ENCODE results near the gene MX1.
A peak's percentile ranks its signal among the peaks of the same experiment; 100 is the strongest.
"Not testable (repeated sequence)": the region's sequence is repeated elsewhere in the genome, so short reads cannot be mapped to it uniquely, and the experiment has no call there.

The MX1 gene

GRCh38 chr21:41410361-41410760, 15.7 kb upstream of the MX1 start:
- no peak for DNase-seq

- DNase-seq = no peak
Observed at GRCh38 chr21:41410767-41411448, 15.1 kb upstream of the MX1 start.

- DNase-seq = no peak
Observed at GRCh38 chr21:41411449-41412089, 14.5 kb upstream of the MX1 start.

GRCh38 chr21:41417505-41417904, 8.5 kb upstream of the MX1 start:
- not testable (repeated sequence) for DNase-seq

- no peak for DNase-seq
Observed at GRCh38 chr21:41418393-41418792, 7.6 kb upstream of the MX1 start.

- DNase-seq = no peak
Observed at GRCh38 chr21:41418956-41419680, 6.9 kb upstream of the MX1 start.

- DNase-seq = peak; percentile 62
Observed at GRCh38 chr21:41419921-41420862, 5.8 kb upstream of the MX1 start.

GRCh38 chr21:41420998-41421397, 5.0 kb upstream of the MX1 start:
- DNase-seq = not testable (repeated sequence)

GRCh38 chr21:41422546-41423304, 3.3 kb upstream of the MX1 start:
- DNase-seq = no peak

GRCh38 chr21:41423305-41423636, 2.8 kb upstream of the MX1 start:
- DNase-seq = not testable (repeated sequence)

GRCh38 chr21:41425588-41425953, 468 bp upstream of the MX1 start:
- DNase-seq = no peak

GRCh38 chr21:41426676-41427404, 801 bp downstream of the MX1 start:
- DNase-seq = no peak

GRCh38 chr21:41427556-41427955, 1.5 kb downstream of the MX1 start:
- no peak for DNase-seq

GRCh38 chr21:41428311-41428710, 2.3 kb downstream of the MX1 start:
- DNase-seq = no peak

GRCh38 chr21:41428847-41429246, 2.8 kb downstream of the MX1 start:
- DNase-seq = no peak

GRCh38 chr21:41429305-41429704, 3.3 kb downstream of the MX1 start:
- DNase-seq = no peak

- no peak for DNase-seq
Observed at GRCh38 chr21:41429925-41430491, 4.0 kb downstream of the MX1 start.

GRCh38 chr21:41431788-41432548, 5.9 kb downstream of the MX1 start:
- no peak for DNase-seq

- no peak for DNase-seq
Observed at GRCh38 chr21:41432562-41433460, 6.8 kb downstream of the MX1 start.

Measured in activated T-cell treated with anti-CD3 and anti-CD28 coated beads for 4 hours (primary cell).